K562 (cell line): ENCODE results near the gene TBX1. TPM values are rescaled to one million over a fixed set of nuclear protein-coding genes. Genes with fewer than 3 reads are reported as not detected.

Source experiments
- BRD4 ChIP-seq: fragments of 200-600 bp; sonication (generic); IDR thresholded peaks from 2 replicates; pipeline ENCODE4 v1.6.1; 2017; ENCODE audit warnings: inconsistent platforms
- DACH1 ChIP-seq: fragments of 450-650 bp; IDR thresholded peaks from 2 replicates; pipeline ENCODE4 v1.6.1; 2018; ENCODE audit not compliant: partially characterized antibody
- ELF4 ChIP-seq: fragments of 450-650 bp; formaldehyde crosslinking; IDR thresholded peaks from 2 replicates; pipeline ENCODE4 v1.4.0; 2022; ENCODE audit warnings: missing genetic modification characterization
- ETV1 ChIP-seq: fragments of 450-650 bp; conservative IDR thresholded peaks from 2 replicates; pipeline ENCODE4 v1.6.1; 2016; ENCODE audit warnings: missing genetic modification characterization, control low read depth, low read depth, missing compliant biosample characterization
- JUND ChIP-seq, 2 experiments: IDR thresholded peaks; 2 replicates in 1 of 2; 3 replicates in 1 of 2; pipeline ENCODE4 v1.6.1; 2011; ENCODE audit warnings: borderline replicate concordance in 2 of 2, low read depth in 2 of 2, low read length in 2 of 2, improper control_type of control experiment in 1 of 2, missing biosample characterization in 1 of 2, missing genetic modification characterization in 1 of 2, missing genetic modification reagents in 1 of 2
- NCOR1 ChIP-seq: fragments of 450-650 bp; IDR thresholded peaks from 2 replicates; pipeline ENCODE4 v1.6.1; 2016; ENCODE audit warnings: mild to moderate bottlenecking, moderate library complexity
- SMAD2 ChIP-seq: fragments of 150-350 bp; IDR thresholded peaks from 2 replicates; pipeline ENCODE4 v1.6.1; 2014; ENCODE audit warnings: low read depth, mild to moderate bottlenecking, low read length
- SMAD3 ChIP-seq: fragments of 450-650 bp; formaldehyde crosslinking; conservative IDR thresholded peaks from 2 replicates; pipeline ENCODE4 v1.4.0; 2020; ENCODE audit warnings: mild to moderate bottlenecking
- SP2 ChIP-seq: IDR thresholded peaks from 2 replicates; pipeline ENCODE4 v1.6.1; 2011; ENCODE audit warnings: mild to moderate bottlenecking, low read depth, low read length, moderate library complexity; ENCODE audit not compliant: poor library complexity, severe bottlenecking; ENCODE audit errors: extremely low read depth
- SPI1 ChIP-seq: IDR thresholded peaks from 2 replicates; pipeline ENCODE4 v1.6.1; 2011; ENCODE audit warnings: low read depth, low read length, control low read depth, borderline replicate concordance
- STAT5A ChIP-seq: IDR thresholded peaks from 2 replicates; pipeline ENCODE4 v1.6.1; 2012; ENCODE audit warnings: low read length, inconsistent platforms, borderline replicate concordance
- THAP12 ChIP-seq: fragments of 250-450 bp; sonication (Bioruptor Pico); IDR thresholded peaks from 2 replicates; pipeline ENCODE4 v1.9.0; 2021; ENCODE audit warnings: mild to moderate bottlenecking, inconsistent platforms
- YBX1 ChIP-seq: fragments of 450-650 bp; IDR thresholded peaks from 2 replicates; pipeline ENCODE4 v1.7.1; 2016; ENCODE audit warnings: mild to moderate bottlenecking
- ZFP36 ChIP-seq: fragments of 150-350 bp; IDR thresholded peaks from 2 replicates; pipeline ENCODE4 v1.6.1; 2018; ENCODE audit warnings: low read length, low read depth; ENCODE audit not compliant: partially characterized antibody
- ZNF12 ChIP-seq: sonication (generic); formaldehyde crosslinking; IDR thresholded peaks from 2 replicates; pipeline ENCODE4 v1.4.0; 2020; ENCODE audit warnings: mild to moderate bottlenecking, missing genetic modification reagents
- ZNF584 ChIP-seq: fragments of 200-800 bp; sonication (Bioruptor generic); IDR thresholded peaks from 2 replicates; pipeline ENCODE4 v1.6.1; 2016; ENCODE audit warnings: low read depth, mild to moderate bottlenecking, missing genetic modification characterization, missing compliant biosample characterization
- polyA plus RNA-seq, 8 experiments: library from polyadenylated mRNA; depleted of rRNA in 4 of 8; stranded (reverse) in 5 of 8; unstranded in 3 of 8; fragments of >200 nt; fragmentation: Nextera tagmentation in 2 of 8; fragmentation: Illumina TruSeq in 1 of 8; extraction: Ambion mirVana in 2 of 8; extraction: Trizol in 1 of 8; gene quantifications; 2 replicates each; pipeline versions ENCODE4 v1.2.1 to v1.2.3, GENCODE V29; 2011 to 2014; ENCODE audit warnings: inconsistent platforms in 1 of 8, missing spikeins in 1 of 8
- total RNA-seq, 7 experiments: library from RNA; depleted of rRNA in 6 of 7; stranded (reverse); fragments of >200 nt in 6 of 7; fragmentation: Illumina TruSeq in 2 of 7; extraction: Trizol in 2 of 7; gene quantifications; 2 replicates each; pipeline versions ENCODE4 v1.2.1 to v1.2.3, GENCODE V29; 2011 to 2021; ENCODE audit warnings: low replicate concordance in 1 of 7
- TF ChIP-seq, protein P1 (sequence below): fragments of 450-650 bp; IDR thresholded peaks from 2 replicates; pipeline ENCODE4 v1.6.1; 2016; ENCODE audit warnings: missing biosample characterization, missing genetic modification characterization
- TF ChIP-seq, protein P2 (sequence below), 2 experiments: fragments of 150-350 bp in 1 of 2; IDR thresholded peaks; 2 replicates each; pipeline ENCODE4 v1.6.1; 2012 to 2016; ENCODE audit warnings: low read depth in 2 of 2, low read length in 2 of 2, mild to moderate bottlenecking in 1 of 2, moderate library complexity in 1 of 2
- TF ChIP-seq, protein P3 (sequence below): fragments of 250-450 bp; sonication (Bioruptor Pico); IDR thresholded peaks from 2 replicates; pipeline ENCODE4 v1.5.0; 2021

Gene TBX1
- total and polyA plus RNA-seq, 9 of the 15 experiments (the other 6 are each of a cell fraction or from before 2014, with no cell fraction given) = 0.07 to 35.0 (median 3.9) TPM

DNA sequence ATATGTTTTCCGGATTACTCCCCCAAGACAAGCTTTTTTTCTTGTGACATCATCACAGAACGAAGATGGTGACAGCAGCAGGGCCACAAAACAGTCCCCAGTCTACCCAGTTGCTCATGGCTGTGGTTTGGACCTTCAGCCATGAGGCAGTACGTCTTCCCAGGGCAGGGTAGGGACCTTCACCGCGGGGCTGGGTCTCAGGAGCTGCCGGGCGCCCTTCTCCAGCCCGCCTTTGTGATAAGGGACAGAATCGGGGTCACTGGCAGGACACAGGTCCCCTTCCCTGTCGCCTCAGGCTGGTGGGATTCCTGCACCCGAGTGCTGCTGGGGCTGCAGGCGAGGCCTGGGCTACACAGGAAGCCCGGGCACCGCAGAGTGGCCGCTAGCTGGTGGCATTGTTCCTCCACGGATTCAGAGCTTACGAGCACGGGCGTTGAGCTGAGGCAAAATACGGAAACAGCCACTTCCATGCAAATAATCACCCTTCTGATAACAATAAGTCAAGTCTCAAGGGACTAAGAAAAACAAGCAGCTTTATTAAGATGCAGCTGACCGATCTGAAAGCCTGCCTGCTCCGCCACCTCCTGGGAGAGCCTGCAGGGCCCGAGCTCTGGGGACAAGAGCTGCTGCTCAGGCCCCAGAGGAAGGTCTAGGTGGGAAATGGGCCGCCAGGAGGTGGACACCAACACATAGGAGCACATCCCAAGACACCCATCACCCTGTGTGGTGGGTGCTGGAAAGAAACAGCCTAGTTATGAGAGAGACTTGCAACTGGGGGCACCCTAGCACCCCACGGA lies 12.3 kb downstream of the TBX1 start (continued):
- TF ChIP-seq, protein P1, sequence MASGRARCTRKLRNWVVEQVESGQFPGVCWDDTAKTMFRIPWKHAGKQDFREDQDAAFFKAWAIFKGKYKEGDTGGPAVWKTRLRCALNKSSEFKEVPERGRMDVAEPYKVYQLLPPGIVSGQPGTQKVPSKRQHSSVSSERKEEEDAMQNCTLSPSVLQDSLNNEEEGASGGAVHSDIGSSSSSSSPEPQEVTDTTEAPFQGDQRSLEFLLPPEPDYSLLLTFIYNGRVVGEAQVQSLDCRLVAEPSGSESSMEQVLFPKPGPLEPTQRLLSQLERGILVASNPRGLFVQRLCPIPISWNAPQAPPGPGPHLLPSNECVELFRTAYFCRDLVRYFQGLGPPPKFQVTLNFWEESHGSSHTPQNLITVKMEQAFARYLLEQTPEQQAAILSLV (tag) = 0 out of 2 replicates have a peak, but pooled peaks have one; percentile 8
- TF ChIP-seq YBX1 (no peak), ZFP36 (peak; percentile 58), DACH1 (no peak), ELF4 (peak; percentile 71; the same call in 1 of the 2 replicates), BRD4 (0 out of 2 replicates have a peak, but pooled peaks have one; percentile 27), ETV1 (tag) (peak; percentile 56; the same call in 1 of the 2 replicates), ZNF12 (CRISPR knock-in tag) (no peak), THAP12 (CRISPR knock-in tag) (peak; percentile 86), NCOR1 (no peak), SMAD3 (peak; percentile 52; the same call in 1 of the 2 replicates), SPI1 (peak; percentile 7; the same call in 1 of the 2 replicates), SMAD2 (no peak), STAT5A (no peak), ZNF584 (CRISPR knock-in tag) (peak; percentile 73; the same call in 1 of the 2 replicates), SP2 (peak; percentile 4), JUND (IDR thresholded peaks at IDR 0.05; ENCODE audit: borderline replicate concordance, low read depth, low read length) (peak; percentile 72), JUND (tag; IDR thresholded peaks at IDR 0.05; ENCODE audit: borderline replicate concordance, low read depth, low read length) (peak; percentile 67; the same call in 1 of the 3 replicates)
- TF ChIP-seq, protein P2, sequence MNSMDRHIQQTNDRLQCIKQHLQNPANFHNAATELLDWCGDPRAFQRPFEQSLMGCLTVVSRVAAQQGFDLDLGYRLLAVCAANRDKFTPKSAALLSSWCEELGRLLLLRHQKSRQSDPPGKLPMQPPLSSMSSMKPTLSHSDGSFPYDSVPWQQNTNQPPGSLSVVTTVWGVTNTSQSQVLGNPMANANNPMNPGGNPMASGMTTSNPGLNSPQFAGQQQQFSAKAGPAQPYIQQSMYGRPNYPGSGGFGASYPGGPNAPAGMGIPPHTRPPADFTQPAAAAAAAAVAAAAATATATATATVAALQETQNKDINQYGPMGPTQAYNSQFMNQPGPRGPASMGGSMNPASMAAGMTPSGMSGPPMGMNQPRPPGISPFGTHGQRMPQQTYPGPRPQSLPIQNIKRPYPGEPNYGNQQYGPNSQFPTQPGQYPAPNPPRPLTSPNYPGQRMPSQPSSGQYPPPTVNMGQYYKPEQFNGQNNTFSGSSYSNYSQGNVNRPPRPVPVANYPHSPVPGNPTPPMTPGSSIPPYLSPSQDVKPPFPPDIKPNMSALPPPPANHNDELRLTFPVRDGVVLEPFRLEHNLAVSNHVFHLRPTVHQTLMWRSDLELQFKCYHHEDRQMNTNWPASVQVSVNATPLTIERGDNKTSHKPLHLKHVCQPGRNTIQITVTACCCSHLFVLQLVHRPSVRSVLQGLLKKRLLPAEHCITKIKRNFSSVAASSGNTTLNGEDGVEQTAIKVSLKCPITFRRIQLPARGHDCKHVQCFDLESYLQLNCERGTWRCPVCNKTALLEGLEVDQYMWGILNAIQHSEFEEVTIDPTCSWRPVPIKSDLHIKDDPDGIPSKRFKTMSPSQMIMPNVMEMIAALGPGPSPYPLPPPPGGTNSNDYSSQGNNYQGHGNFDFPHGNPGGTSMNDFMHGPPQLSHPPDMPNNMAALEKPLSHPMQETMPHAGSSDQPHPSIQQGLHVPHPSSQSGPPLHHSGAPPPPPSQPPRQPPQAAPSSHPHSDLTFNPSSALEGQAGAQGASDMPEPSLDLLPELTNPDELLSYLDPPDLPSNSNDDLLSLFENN (IDR thresholded peaks at IDR 0.05; ENCODE audit: low read depth in 2 of 2, low read length in 2 of 2) = peak in 1 of 2 experiments; percentile 43; a peak in 1 of 4 replicates
- TF ChIP-seq, protein P3, sequence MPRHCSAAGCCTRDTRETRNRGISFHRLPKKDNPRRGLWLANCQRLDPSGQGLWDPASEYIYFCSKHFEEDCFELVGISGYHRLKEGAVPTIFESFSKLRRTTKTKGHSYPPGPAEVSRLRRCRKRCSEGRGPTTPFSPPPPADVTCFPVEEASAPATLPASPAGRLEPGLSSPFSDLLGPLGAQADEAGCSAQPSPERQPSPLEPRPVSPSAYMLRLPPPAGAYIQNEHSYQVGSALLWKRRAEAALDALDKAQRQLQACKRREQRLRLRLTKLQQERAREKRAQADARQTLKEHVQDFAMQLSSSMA (CRISPR knock-in tag) = no peak
